ENCODE results near the gene NT5C2.

The NT5C2 gene

GRCh38 chr10:103124420-103125096, 68.5 kb downstream of the NT5C2 start:
- TF ChIP-seq CTCF (IDR thresholded peaks at IDR 0.05; ENCODE audit: borderline replicate concordance, insufficient read depth, low read depth, low read length), result no peak
- H3K4me3 ChIP-seq (ENCODE audit: low read depth, low read length), result no peak overlapping the region

GRCh38 chr10:103123282-103124024, 69.6 kb downstream of the NT5C2 start:
- no peak overlapping the region for H3K4me3 ChIP-seq (ENCODE audit: low read depth, low read length)
- no peak for TF ChIP-seq CTCF (IDR thresholded peaks at IDR 0.05; ENCODE audit: borderline replicate concordance, insufficient read depth, low read depth, low read length)

GRCh38 chr10:103120977-103121735, 71.9 kb downstream of the NT5C2 start:
- H3K4me3 ChIP-seq (ENCODE audit: low read depth, low read length), result no peak overlapping the region
- no peak for TF ChIP-seq CTCF (IDR thresholded peaks at IDR 0.05; ENCODE audit: borderline replicate concordance, insufficient read depth, low read depth, low read length)

GRCh38 chr10:103120546-103120945, 72.5 kb downstream of the NT5C2 start:
- TF ChIP-seq CTCF (IDR thresholded peaks at IDR 0.05; ENCODE audit: borderline replicate concordance, insufficient read depth, low read depth, low read length), result no peak
- H3K4me3 ChIP-seq (ENCODE audit: low read depth, low read length), result no peak overlapping the region

GRCh38 chr10:103117247-103117646, 75.8 kb downstream of the NT5C2 start:
- no peak for TF ChIP-seq CTCF (IDR thresholded peaks at IDR 0.05; ENCODE audit: borderline replicate concordance, insufficient read depth, low read depth, low read length)
- no peak overlapping the region for H3K4me3 ChIP-seq (ENCODE audit: low read depth, low read length)

GRCh38 chr10:103114876-103115275, 78.2 kb downstream of the NT5C2 start:
- H3K4me3 ChIP-seq (ENCODE audit: low read depth, low read length), result no peak overlapping the region
- no peak for TF ChIP-seq CTCF (IDR thresholded peaks at IDR 0.05; ENCODE audit: borderline replicate concordance, insufficient read depth, low read depth, low read length)
